Skeletal muscle tissue (tissue), 4 donors: ENCODE data around the gene CELF4. TPM values are rescaled to one million over a fixed set of nuclear protein-coding genes. Genes with fewer than 3 reads are reported as not detected.

ENCODE experiments used
- H3K27ac ChIP-seq: one replicate; pipeline ENCODE4 v1.7.0; 2013; ENCODE audit warnings: mild to moderate bottlenecking, low read depth, low read length, inconsistent platforms
- H3K27me3 ChIP-seq, 3 donors: one replicate each; pipeline ENCODE4 v1.7.0; 2013; ENCODE audit warnings: low read length in 3 of 3; ENCODE audit not compliant: control insufficient read depth in 3 of 3, insufficient read depth in 3 of 3
- H3K36me3 ChIP-seq, 3 donors: one replicate each; pipeline ENCODE4 v1.7.0; 2013; ENCODE audit warnings: low read length in 3 of 3; ENCODE audit not compliant: control insufficient read depth in 3 of 3, insufficient read depth in 3 of 3
- H3K4me1 ChIP-seq, 3 donors: one replicate each; pipeline ENCODE4 v1.7.0; 2013; ENCODE audit warnings: low read length in 3 of 3, mild to moderate bottlenecking in 3 of 3; ENCODE audit not compliant: control insufficient read depth in 3 of 3, insufficient read depth in 3 of 3
- H3K4me3 ChIP-seq, 3 donors: one replicate each; pipeline ENCODE4 v1.7.0; 2013; ENCODE audit warnings: low read length in 3 of 3
- H3K9ac ChIP-seq, 3 donors: one replicate each; pipeline ENCODE4 v1.7.0; 2013; ENCODE audit warnings: low read length in 3 of 3, mild to moderate bottlenecking in 3 of 3, moderate library complexity in 2 of 3, low read depth in 1 of 3
- H3K9me3 ChIP-seq, 3 donors: one replicate each; pipeline ENCODE4 v1.7.0; 2013; ENCODE audit warnings: low read length in 3 of 3; ENCODE audit not compliant: control insufficient read depth in 3 of 3
- total RNA-seq: library from RNA; depleted of rRNA; stranded (reverse); fragments of >200 nt; gene quantifications from one replicate; pipeline ENCODE4 v1.2.3, GENCODE V29; 2014
- donor health status: Osteomylitis.

The CELF4 gene
- total RNA-seq, 1 donor from 2014 or later = not detected

GRCh38 chr18:37564711-37565100 is 892 bp downstream of the CELF4 start:
- Histone ChIP-seq H3K9ac (no peak overlapping the region), H3K4me1 (peaks cover 16 to 22% (median 20%) of the 10 kb centered on the region in 3 donors), H3K9me3 (no peaks in the 10 kb centered on the region), H3K4me3 (peak overlapping the region in 2 of 3 donors; percentile 68 to 75), H3K36me3 (no peaks in the 10 kb centered on the region), H3K27ac (no peak overlapping the region), H3K27me3 (peaks cover 52 to 72% (median 52%) of the 10 kb centered on the region in 3 donors)

GRCh38 chr18:37563931-37564392 is 1.6 kb downstream of the CELF4 start:
- no peak overlapping the region for H3K27ac ChIP-seq
- H3K9me3 ChIP-seq = no peaks in the 10 kb centered on the region
- H3K4me3 ChIP-seq = no peak overlapping the region
- H3K36me3 ChIP-seq = no peaks in the 10 kb centered on the region
- H3K9ac ChIP-seq = no peak overlapping the region
- peaks cover 16 to 22% (median 20%) of the 10 kb centered on the region in 3 donors for H3K4me1 ChIP-seq
- peaks cover 45 to 71% (median 45%) of the 10 kb centered on the region in 3 donors for H3K27me3 ChIP-seq

- Histone ChIP-seq H3K27ac (no peak overlapping the region), H3K9ac (no peak overlapping the region), H3K27me3 (peaks cover 25 to 60% (median 26%) of the 10 kb centered on the region in 3 donors), H3K36me3 (no peaks in the 10 kb centered on the region), H3K4me3 (no peak overlapping the region), H3K9me3 (no peaks in the 10 kb centered on the region), H3K4me1 (peaks cover 9 to 13% (median 11%) of the 10 kb centered on the region in 3 donors)
Measured at GRCh38 chr18:37561986-37562385, 3.6 kb downstream of the CELF4 start.

DNA sequence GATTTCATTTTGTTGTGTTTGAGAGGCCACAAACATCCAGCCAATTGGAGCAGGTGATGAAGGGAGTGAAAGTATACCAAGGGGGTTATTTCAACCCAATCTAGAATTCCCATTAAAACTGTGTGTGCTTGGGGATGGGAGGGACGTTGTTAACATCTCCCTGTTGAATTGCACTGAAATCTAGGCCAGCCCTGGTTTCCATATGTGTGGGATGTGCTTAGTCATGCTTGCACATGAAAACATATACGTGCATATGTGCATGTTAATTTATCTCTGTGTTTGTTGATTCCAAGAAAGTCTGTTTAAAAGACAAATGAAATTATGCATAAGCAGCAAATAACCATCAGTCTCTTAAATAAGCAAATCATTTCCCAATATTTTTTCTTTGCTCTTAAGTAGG is 5.6 kb downstream of the CELF4 start:
- peaks cover 0 to 2% (median 2%) of the 10 kb centered on the region in 3 donors for H3K4me1 ChIP-seq
- H3K9ac ChIP-seq = no peak overlapping the region
- no peak overlapping the region for H3K4me3 ChIP-seq
- no peaks in the 10 kb centered on the region for H3K36me3 ChIP-seq
- H3K27ac ChIP-seq = no peak overlapping the region
- no peaks in the 10 kb centered on the region for H3K9me3 ChIP-seq
- peaks cover 27 to 54% (median 31%) of the 10 kb centered on the region in 3 donors for H3K27me3 ChIP-seq

- no peak overlapping the region for H3K27ac ChIP-seq
- H3K4me1 ChIP-seq = no peaks in the 10 kb centered on the region
- no peaks in the 10 kb centered on the region for H3K36me3 ChIP-seq
- peaks cover 27 to 53% (median 28%) of the 10 kb centered on the region in 3 donors for H3K27me3 ChIP-seq
- H3K9me3 ChIP-seq = no peaks in the 10 kb centered on the region
- no peak overlapping the region for H3K9ac ChIP-seq
- no peak overlapping the region for H3K4me3 ChIP-seq
Measured at GRCh38 chr18:37559194-37559593, 6.4 kb downstream of the CELF4 start.

- Histone ChIP-seq H3K4me1 (no peaks in the 10 kb centered on the region), H3K27me3 (peaks cover 17 to 47% (median 40%) of the 10 kb centered on the region in 3 donors), H3K9ac (no peak overlapping the region), H3K9me3 (no peaks in the 10 kb centered on the region), H3K27ac (no peak overlapping the region), H3K36me3 (no peaks in the 10 kb centered on the region), H3K4me3 (no peak overlapping the region)
Measured at GRCh38 chr18:37554399-37554787, 11.2 kb downstream of the CELF4 start.

DNA sequence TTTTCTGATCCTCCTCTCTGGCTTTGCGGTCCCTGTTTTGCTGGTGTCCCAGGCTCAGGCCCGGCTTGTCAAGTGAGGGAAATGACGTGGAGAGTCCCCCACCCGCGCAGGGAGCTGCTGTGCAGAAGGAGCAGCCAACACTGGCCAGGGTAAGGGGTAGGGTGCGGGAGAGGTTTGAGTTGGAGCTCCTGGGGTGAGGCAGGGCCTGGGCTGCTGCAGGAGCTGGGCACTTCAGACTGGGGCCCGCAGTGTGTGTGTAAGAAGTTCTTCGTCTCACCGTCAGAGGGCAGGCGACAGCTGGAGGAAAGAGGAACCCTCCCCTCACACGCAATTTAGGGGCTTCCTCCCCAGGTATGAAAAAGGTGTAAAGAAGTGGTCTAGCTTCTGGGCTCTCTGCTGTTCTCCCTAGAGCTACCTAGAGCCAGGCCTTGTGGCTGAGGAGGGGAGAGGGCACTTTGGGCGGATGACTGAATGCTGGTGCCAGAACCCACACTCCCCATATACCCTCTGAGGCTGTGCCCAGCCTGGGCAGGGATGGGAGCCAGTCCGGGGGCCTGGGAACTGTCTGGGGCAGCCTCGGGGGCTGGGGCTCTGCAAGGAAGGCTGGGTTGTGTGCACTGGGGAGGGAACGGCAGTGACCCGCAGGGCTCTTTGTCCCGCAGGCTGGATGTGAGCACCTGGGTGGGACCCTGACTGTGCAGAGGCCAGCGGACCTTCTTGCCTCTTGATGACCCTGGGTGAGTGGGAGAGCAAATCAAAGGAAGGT is 11.8 kb downstream of the CELF4 start:
- Histone ChIP-seq H3K9me3 (no peaks in the 10 kb centered on the region), H3K4me3 (no peak overlapping the region), H3K27me3 (peaks cover 21 to 47% (median 42%) of the 10 kb centered on the region in 3 donors), H3K27ac (no peak overlapping the region), H3K4me1 (no peaks in the 10 kb centered on the region), H3K36me3 (no peaks in the 10 kb centered on the region), H3K9ac (no peak overlapping the region)

GRCh38 chr18:37552286-37552685 is 13.3 kb downstream of the CELF4 start:
- H3K4me1 ChIP-seq = no peaks in the 10 kb centered on the region
- H3K27ac ChIP-seq = no peak overlapping the region
- no peak overlapping the region for H3K4me3 ChIP-seq
- H3K9me3 ChIP-seq = no peaks in the 10 kb centered on the region
- H3K36me3 ChIP-seq = no peaks in the 10 kb centered on the region
- H3K27me3 ChIP-seq = peaks cover 21 to 50% (median 49%) of the 10 kb centered on the region in 3 donors
- no peak overlapping the region for H3K9ac ChIP-seq

- peaks cover 21 to 49% (median 47%) of the 10 kb centered on the region in 3 donors for H3K27me3 ChIP-seq
- H3K4me3 ChIP-seq = no peak overlapping the region
- H3K9ac ChIP-seq = no peak overlapping the region
- H3K9me3 ChIP-seq = no peaks in the 10 kb centered on the region
- no peak overlapping the region for H3K27ac ChIP-seq
- H3K36me3 ChIP-seq = no peaks in the 10 kb centered on the region
- H3K4me1 ChIP-seq = no peaks in the 10 kb centered on the region
Measured at GRCh38 chr18:37551846-37552245, 13.8 kb downstream of the CELF4 start.

GRCh38 chr18:37551249-37551648 is 14.3 kb downstream of the CELF4 start:
- Histone ChIP-seq H3K4me3 (no peak overlapping the region), H3K9me3 (no peaks in the 10 kb centered on the region), H3K36me3 (no peaks in the 10 kb centered on the region), H3K9ac (no peak overlapping the region), H3K4me1 (no peaks in the 10 kb centered on the region), H3K27me3 (peaks cover 21 to 54% (median 44%) of the 10 kb centered on the region in 3 donors), H3K27ac (no peak overlapping the region)
